ENCODE data around the gene LNPK.
"Not testable (repeated sequence)": the region's sequence is repeated elsewhere in the genome, so short reads cannot be mapped to it uniquely, and the experiment has no call there.

LNPK gene

GRCh38 chr2:175966839-175967238 lies 35.2 kb downstream of the LNPK start:
- no peak for DNase-seq

GRCh38 chr2:175965773-175966172 lies 36.3 kb downstream of the LNPK start:
- DNase-seq = no peak

DNA sequence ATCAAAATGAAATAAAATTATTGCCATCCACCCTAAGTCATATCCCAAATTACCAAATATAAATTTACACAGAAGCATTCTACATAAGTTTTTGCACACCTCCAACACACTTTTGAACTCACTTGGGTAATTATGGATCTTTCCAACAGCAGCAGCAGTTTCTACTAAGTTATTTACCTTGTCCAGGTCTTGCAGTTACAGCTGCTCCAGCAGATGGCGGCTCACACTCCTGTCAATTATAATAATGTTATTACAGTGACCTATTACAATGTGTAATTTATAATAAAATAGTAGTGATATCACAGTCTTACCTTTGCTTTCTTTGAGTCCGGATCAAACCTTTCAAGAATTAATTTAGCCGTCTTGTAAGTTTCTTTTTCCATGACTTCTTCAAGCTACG lies 37.9 kb downstream of the LNPK start:
- DNase-seq = no peak

DNA sequence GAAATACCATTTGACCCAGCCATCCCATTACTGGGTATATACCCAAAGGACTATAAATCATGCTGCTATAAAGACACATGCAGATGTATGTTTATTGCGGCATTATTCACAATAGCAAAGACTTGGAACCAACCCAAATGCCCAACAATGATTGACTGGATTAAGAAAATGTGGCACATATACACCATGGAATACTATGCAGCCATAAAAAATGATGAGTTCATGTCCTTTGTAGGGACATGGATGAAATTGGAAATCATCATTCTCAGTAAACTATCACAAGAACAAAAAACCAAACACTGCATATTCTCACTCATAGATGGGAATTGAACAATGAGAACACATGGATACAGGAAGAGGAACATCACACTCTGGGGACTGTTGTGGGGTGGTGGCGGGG lies 38.9 kb downstream of the LNPK start:
- not testable (repeated sequence) for DNase-seq

DNA sequence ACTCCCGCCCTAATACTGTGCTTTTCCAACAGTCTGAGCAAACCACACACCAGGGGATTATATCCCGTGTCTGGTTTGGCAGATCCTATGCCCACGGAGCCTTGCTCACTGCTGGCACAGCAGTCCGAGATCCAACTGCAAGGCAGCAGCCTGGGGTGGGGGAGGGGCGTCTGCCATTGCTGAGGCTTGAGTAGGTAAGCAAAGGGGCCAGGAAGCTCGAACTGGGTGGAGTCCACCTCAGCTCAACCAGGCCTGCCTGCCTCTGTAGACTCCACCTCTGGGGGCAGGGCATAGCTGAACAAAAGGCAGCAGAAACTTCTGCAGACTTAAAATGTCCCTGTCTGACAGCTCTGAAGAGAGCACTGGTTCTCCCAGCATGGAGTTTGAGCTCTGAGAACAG lies 44.2 kb downstream of the LNPK start:
- no peak for DNase-seq

- DNase-seq = no peak
Observed at GRCh38 chr2:175955136-175955535, 46.9 kb downstream of the LNPK start.

DNA sequence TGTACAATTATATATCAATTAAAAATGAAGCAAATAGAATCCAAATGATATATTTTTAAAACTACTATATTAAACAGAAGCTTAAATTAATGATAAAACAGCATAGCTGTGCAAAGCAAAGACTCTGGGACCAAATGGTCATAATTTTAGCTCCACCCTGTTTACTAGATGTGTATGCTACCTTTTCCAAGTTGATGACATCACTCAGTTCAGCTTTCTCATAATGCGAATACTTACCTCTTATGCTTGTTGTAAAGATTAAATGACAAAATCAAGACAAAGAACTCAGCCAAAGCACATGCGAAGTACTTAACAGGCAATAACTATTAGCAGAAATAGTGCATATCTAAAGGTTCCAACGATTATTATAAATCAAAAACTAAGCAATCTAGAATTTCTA lies 51.6 kb downstream of the LNPK start:
- DNase-seq = no peak

GRCh38 chr2:175948191-175948590 lies 53.9 kb downstream of the LNPK start:
- no peak for DNase-seq

- no peak for DNase-seq
Observed at GRCh38 chr2:175947073-175947472, 55.0 kb downstream of the LNPK start.

- DNase-seq = no peak
Observed at GRCh38 chr2:175941699-175942098, 60.4 kb downstream of the LNPK start.

- DNase-seq = no peak
Observed at GRCh38 chr2:175937216-175937615, 64.9 kb downstream of the LNPK start.

DNA sequence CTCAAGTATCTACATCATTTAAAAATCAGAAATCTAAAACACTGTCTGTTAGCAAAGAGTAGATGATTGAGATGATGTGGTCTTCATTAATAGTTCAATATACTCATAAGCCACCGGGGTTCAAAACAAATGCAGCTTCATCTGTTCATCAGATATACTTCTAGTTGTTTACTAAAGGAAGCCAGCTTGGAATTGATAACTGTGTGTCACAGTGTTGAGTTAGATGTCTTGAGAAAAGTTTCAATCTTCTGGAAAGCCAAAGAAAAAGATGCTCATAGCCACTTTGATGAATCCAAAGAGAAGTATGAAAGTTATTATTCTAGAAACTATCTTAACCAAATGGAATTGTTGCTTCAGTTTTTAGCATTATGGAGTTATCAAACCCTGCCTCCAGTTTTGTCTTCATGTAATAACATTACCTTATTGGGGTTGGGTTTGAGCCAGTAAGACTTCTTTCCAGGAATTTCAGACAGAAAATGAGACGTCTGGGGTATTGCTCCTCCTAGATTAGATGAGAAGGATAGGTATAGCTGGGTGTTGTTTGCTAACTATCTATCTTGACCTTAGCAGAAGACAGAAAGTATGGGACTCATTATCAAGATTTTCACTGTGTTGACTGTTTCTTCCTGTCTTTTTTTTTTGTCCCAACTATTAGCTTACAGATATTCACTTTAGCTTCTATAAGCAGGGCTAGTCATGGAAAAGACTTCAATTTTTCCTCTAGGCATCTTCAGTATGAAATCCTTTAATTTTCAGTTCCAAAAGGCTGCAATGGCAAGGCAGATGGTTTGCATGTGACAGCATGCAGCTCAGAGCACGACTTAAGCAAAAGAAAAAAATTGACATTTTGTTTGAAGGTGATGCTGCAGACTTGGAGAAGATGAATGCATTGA lies 66.5 kb downstream of the LNPK start:
- no peak for DNase-seq

DNA sequence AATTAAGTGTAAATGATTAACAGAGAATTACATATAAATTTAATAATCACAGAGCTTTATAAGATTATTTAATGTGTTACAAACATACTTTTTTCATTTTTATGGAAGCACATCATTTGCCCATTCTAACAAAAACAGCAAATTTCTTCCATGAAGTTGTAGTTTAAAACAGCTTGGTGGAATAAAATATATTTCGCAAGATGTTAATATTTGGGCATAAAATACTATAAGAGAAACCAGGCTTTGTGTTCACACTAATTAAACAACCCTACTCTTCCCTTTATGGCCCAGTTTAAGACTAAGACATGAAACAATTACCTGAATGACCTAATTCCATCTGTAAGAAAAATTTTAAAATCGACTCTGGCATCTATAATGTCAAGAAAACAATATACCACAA lies 69.4 kb downstream of the LNPK start:
- DNase-seq = no peak

- DNase-seq = no peak
Observed at GRCh38 chr2:175931805-175932204, 70.3 kb downstream of the LNPK start.

GRCh38 chr2:175930504-175930903 lies 71.6 kb downstream of the LNPK start:
- no peak for DNase-seq

DNA sequence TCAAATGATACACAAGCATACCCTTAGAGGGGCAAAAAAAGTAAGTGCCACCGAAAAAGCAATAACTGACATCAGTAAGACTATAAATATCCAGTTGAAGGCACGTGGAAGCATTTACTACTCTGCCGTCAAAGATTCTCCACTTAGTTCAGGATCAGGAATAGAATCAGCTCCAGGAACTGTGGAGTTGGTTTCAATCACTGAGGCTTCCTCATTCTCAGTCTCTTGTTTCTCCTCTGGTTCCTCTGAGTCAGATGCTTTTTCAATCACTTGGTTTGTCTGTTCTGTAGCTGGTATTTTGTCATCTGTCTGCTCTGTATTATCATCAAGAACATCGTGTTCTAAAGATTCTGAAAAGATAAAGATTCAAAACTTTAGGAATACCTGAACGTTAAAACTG lies 72.2 kb downstream of the LNPK start:
- no peak for DNase-seq

DNA sequence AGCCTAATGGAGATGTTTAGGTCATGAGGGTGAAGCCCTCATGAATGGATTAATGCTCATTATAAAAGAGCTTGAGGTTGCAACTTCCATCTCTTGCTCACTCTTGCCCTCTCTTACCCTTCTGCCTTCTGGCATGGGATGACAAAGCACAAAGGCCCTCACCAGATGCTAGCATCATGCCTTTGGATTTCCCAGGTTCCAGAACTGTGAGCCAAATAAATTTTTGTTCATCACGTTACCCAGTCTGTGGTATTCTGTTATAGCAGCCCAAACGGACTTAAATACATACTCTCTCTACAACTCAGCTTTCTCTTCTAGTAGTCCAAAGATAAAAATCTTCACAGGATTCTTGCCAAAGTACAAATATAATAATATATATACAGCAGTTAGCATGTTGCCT lies 75.8 kb downstream of the LNPK start:
- DNase-seq = no peak

DNA sequence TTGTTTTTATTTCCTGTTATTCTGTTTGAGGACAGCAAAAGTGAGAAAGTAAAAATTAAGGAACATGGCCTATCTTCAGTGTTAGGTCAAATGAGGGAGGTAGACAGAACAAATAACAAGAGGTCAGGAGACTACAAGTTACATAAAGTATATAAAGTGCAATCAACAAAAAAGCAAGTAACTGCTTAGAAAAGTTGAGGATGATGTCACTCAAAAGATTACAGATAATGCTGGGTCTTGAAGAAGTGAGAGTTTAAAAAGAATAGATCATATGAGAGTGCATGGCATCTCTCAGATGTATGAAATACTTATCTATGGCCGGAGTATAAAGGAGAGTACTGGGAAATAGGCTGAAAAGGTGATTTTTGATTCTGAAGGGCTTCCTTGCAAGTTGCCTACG lies 79.9 kb downstream of the LNPK start:
- DNase-seq = no peak

GRCh38 chr2:175918935-175919334 lies 83.1 kb downstream of the LNPK start:
- DNase-seq = no peak

- DNase-seq = no peak
Observed at GRCh38 chr2:175914846-175915245, 87.2 kb downstream of the LNPK start.

GRCh38 chr2:175913849-175914743 lies 88.0 kb downstream of the LNPK start:
- DNase-seq = not testable (repeated sequence)

DNA sequence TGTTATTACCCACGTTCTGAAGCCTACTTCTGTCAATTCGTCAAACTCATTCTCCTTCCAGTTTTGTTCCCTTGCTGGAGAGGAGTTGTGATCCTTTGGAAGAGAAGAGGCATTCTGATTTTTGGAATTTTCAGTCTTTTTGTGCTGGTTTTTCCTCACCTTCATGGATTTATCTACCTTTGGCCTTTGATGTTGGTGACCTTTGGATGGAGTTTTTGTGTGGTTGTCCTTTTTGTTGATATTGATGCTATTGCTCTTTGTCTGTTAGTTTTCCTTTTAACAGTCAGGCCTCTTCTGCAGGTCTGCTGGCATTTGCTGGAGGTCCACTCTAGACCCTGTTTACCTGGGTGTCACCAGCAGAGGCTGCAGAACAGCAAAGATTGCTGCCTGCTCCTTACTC lies 88.8 kb downstream of the LNPK start:
- DNase-seq = not testable (repeated sequence)

DNA sequence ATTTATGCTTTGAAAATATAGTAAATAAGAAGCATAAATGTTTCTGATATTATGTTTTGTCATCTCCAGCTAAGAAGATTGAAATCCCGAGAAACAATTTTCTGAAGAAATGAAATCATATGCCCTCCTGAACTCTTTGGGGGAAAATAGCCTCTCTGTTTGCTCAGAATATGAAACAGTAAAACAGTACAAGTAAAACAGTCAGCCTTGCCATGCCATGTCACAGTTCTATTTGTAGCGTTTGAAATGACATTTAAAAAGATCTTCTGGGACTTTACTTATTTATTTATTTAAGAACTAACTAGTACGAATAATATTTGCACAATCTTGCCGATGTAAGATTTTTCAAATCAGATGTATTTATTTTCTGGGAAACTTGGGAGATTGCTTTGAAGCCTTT lies 98.0 kb downstream of the LNPK start:
- DNase-seq = no peak

- DNase-seq = no peak
Observed at GRCh38 chr2:175903384-175903936, 98.6 kb downstream of the LNPK start.

Data from stimulated activated CD4-positive, alpha-beta T cell treated with anti-CD3 and anti-CD28 coated beads, Interleukin-4, amount 100 ng/mL, for 4 hours (primary cell).